CD14-positive monocyte (primary cell): ENCODE results near the gene SLC39A9. TPM values are rescaled to one million over a fixed set of nuclear protein-coding genes. Genes with fewer than 3 reads are reported as not detected.

Experiments used
- DNase-seq, 3 donors: peaks; one replicate each; pipeline ENCODE4 v3.0.0-alpha.2; 2011 to 2022
- H2AFZ ChIP-seq: 2 replicates; pipeline ENCODE4 v1.6.0; 2012; ENCODE audit warnings: mild to moderate bottlenecking, low read depth, low read length, inconsistent platforms; ENCODE audit not compliant: insufficient read depth, poor library complexity, severe bottlenecking
- H3K27ac ChIP-seq, 2 donors: 1 replicate in 1 of 2; 2 replicates in 1 of 2; pipeline ENCODE4 v1.5.1; 2012 to 2013; ENCODE audit warnings: low read length in 2 of 2, control low read depth in 1 of 2, inconsistent platforms in 1 of 2, low read depth in 1 of 2, mild to moderate bottlenecking in 1 of 2
- H3K27me3 ChIP-seq, 2 donors: one replicate each; pipeline versions ENCODE4 v1.6.0 to v1.6.1; 2011 to 2013; ENCODE audit warnings: low read length in 2 of 2; ENCODE audit not compliant: control insufficient read depth in 2 of 2, insufficient read depth in 2 of 2
- H3K36me3 ChIP-seq, 2 donors: replicated peaks in 1 of 2; 1 replicate in 1 of 2; 2 replicates in 1 of 2; pipeline versions ENCODE4 v1.5.1 to v1.6.1; 2012 to 2013; ENCODE audit warnings: low read length in 2 of 2, control low read depth in 1 of 2, inconsistent platforms in 1 of 2, mild to moderate bottlenecking in 1 of 2; ENCODE audit not compliant: insufficient read depth in 2 of 2, control insufficient read depth in 1 of 2
- H3K4me1 ChIP-seq, 2 donors: 1 replicate in 1 of 2; 2 replicates in 1 of 2; pipeline versions ENCODE4 v1.5.1 to v1.6.1; 2012 to 2013; ENCODE audit warnings: low read length in 2 of 2, control low read depth in 1 of 2, inconsistent platforms in 1 of 2, mild to moderate bottlenecking in 1 of 2, moderate library complexity in 1 of 2; ENCODE audit not compliant: insufficient read depth in 2 of 2, control insufficient read depth in 1 of 2
- H3K4me2 ChIP-seq: replicated peaks from 2 replicates; pipeline ENCODE3; 2012; ENCODE audit warnings: low read length, moderate library complexity, mild to moderate bottlenecking; ENCODE audit not compliant: poor library complexity, severe bottlenecking; ENCODE audit errors: extremely low read depth
- H3K4me3 ChIP-seq, 3 experiments: fragments of 200-600 bp in 1 of 3; sonication (generic) in 1 of 3; replicated peaks in 1 of 3; 1 replicate in 2 of 3; 2 replicates in 1 of 3; pipeline ENCODE4 v1.5.1; 2011 to 2013; ENCODE audit warnings: low read length in 3 of 3, mild to moderate bottlenecking in 3 of 3, control low read depth in 2 of 3, low read depth in 2 of 3, inconsistent platforms in 1 of 3, moderate library complexity in 1 of 3
- H3K79me2 ChIP-seq: 2 replicates; pipeline ENCODE4 v1.6.0; 2012; ENCODE audit warnings: mild to moderate bottlenecking, control low read depth, inconsistent platforms, low read length, moderate library complexity; ENCODE audit not compliant: insufficient read depth
- H3K9ac ChIP-seq: 2 replicates; pipeline ENCODE4 v1.6.0; 2017; ENCODE audit warnings: low read length, mild to moderate bottlenecking; ENCODE audit not compliant: insufficient read depth, poor library complexity, severe bottlenecking
- H3K9me3 ChIP-seq, 2 donors: replicated peaks in 1 of 2; 1 replicate in 1 of 2; 2 replicates in 1 of 2; pipeline versions ENCODE4 v1.5.1 to v1.6.1; 2012 to 2013; ENCODE audit warnings: low read length in 2 of 2, control low read depth in 1 of 2; ENCODE audit not compliant: control insufficient read depth in 1 of 2, insufficient read depth in 1 of 2
- H4K20me1 ChIP-seq: 2 replicates; pipeline ENCODE4 v1.6.0; 2012; ENCODE audit warnings: mild to moderate bottlenecking, low read length, control low read depth, moderate library complexity; ENCODE audit not compliant: insufficient read depth
- H3K27ac Mint-ChIP-seq, 7 donors: one replicate each; pipeline ENCODE4 v1.8.0; 2020; ENCODE audit warnings: mild to moderate bottlenecking in 7 of 7, mixed read lengths in 7 of 7, moderate library complexity in 6 of 7, inconsistent platforms in 2 of 7
- H3K27me3 Mint-ChIP-seq, 3 donors: one replicate each; pipeline ENCODE4 v1.8.0; 2021 to 2022; ENCODE audit warnings: low read depth in 3 of 3, mild to moderate bottlenecking in 3 of 3, mixed read lengths in 3 of 3, moderate library complexity in 3 of 3, inconsistent platforms in 1 of 3
- H3K36me3 Mint-ChIP-seq, 2 donors: one replicate each; pipeline ENCODE4 v1.8.0; 2020; ENCODE audit warnings: mixed read lengths in 2 of 2, inconsistent platforms in 1 of 2, mild to moderate bottlenecking in 1 of 2
- H3K4me1 Mint-ChIP-seq: one replicate; pipeline ENCODE4 v1.8.0; 2020; ENCODE audit warnings: mild to moderate bottlenecking, mixed read lengths
- H3K4me3 Mint-ChIP-seq, 2 donors: one replicate each; pipeline ENCODE4 v1.8.0; 2020; ENCODE audit warnings: mild to moderate bottlenecking in 2 of 2, mixed read lengths in 2 of 2, moderate library complexity in 1 of 2
- H3K9me3 Mint-ChIP-seq, 7 donors: one replicate each; pipeline ENCODE4 v1.8.0; 2020 to 2022; ENCODE audit warnings: mixed read lengths in 7 of 7, mild to moderate bottlenecking in 6 of 7, moderate library complexity in 6 of 7, inconsistent platforms in 2 of 7
- WGBS: methylation state at CpG from one replicate; pipeline ENCODE4 v1.1.5; 2013; ENCODE audit warnings: missing lambda C conversion rate; ENCODE audit not compliant: insufficient coverage; 5-methylcytosine and 5-hydroxymethylcytosine counted together
- intact Hi-C, 2 donors: fragments of 100-400 bp; cut with micrococcal nuclease; formaldehyde crosslinking; loops; one replicate each; pipeline versions ENCODE4 v1.15.0 to v1.15.1; 2023
- polyA plus RNA-seq, 3 donors: library from polyadenylated mRNA; depleted of rRNA in 1 of 3; unstranded in 2 of 3; stranded (reverse) in 1 of 3; fragments of 300-500 nt in 2 of 3; fragments of >200 nt in 1 of 3; fragmentation: Illumina TruSeq in 2 of 3; gene quantifications; 1 replicate in 2 of 3; 2 replicates in 1 of 3; pipeline ENCODE4 v1.2.3, GENCODE V29; 2012 to 2021
- TF ChIP-seq, protein P1 (sequence below): fragments of 200-600 bp; IDR thresholded peaks from one replicate; pipeline ENCODE4 v1.8.0; 2022; ENCODE audit warnings: antibody characterized with exemption, mild to moderate bottlenecking

The SLC39A9 gene
- polyA plus RNA-seq, 3 donors, result 28.6 to 44.2 (median 37.6) TPM

DNA sequence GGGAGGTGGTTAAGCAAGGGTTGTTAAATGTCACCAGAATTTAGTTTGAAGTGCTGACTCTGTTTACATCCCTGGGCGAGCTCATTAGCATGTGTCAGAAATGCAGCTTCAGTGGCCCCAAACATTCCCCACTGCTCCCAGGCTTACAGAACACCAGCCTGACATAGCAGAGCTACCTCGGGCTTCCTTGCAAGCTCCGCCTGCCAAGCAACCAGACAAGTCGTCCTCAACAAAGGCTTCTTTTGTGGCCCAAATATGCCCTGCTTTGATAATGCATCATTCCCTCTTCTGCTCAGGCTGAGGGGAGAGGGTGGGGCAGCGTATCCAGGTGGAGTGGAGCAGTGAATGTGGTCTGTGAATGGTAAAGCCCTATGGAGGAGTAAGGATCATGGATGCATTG, 28.4 kb upstream of the SLC39A9 start:
- H3K36me3 Mint-ChIP-seq, result peaks cover 14% of the 10 kb centered on the region in 2 donors
- intact Hi-C loops, result no loop called here
- Histone ChIP-seq H3K4me3 (no peak overlapping the region), H4K20me1 (no peaks in the 10 kb centered on the region), H3K4me1 (no peaks in the 10 kb centered on the region), H3K27me3 (no peaks in the 10 kb centered on the region), H3K36me3 (peaks cover 0 to 7% of the 10 kb centered on the region in 2 donors), H2AFZ (no peak overlapping the region), H3K27ac (no peak overlapping the region), H3K9me3 (no peaks in the 10 kb centered on the region), H3K4me2 (no peak overlapping the region), H3K9ac (no peak overlapping the region), H3K79me2 (no peaks in the 10 kb centered on the region)
- no peak overlapping the region for H3K27ac Mint-ChIP-seq
- DNase-seq, result no peak
- peaks cover 0 to under 1% (median under 1%) of the 10 kb centered on the region in 7 donors for H3K9me3 Mint-ChIP-seq
- H3K27me3 Mint-ChIP-seq, result peaks cover 0 to 3% (median 0%) of the 10 kb centered on the region in 3 donors
- TF ChIP-seq, protein P1, sequence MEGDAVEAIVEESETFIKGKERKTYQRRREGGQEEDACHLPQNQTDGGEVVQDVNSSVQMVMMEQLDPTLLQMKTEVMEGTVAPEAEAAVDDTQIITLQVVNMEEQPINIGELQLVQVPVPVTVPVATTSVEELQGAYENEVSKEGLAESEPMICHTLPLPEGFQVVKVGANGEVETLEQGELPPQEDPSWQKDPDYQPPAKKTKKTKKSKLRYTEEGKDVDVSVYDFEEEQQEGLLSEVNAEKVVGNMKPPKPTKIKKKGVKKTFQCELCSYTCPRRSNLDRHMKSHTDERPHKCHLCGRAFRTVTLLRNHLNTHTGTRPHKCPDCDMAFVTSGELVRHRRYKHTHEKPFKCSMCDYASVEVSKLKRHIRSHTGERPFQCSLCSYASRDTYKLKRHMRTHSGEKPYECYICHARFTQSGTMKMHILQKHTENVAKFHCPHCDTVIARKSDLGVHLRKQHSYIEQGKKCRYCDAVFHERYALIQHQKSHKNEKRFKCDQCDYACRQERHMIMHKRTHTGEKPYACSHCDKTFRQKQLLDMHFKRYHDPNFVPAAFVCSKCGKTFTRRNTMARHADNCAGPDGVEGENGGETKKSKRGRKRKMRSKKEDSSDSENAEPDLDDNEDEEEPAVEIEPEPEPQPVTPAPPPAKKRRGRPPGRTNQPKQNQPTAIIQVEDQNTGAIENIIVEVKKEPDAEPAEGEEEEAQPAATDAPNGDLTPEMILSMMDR, result no peak
- WGBS, result 57% methylated on average over 1 of the region's 5 CpGs
- no peaks in the 10 kb centered on the region for H3K4me1 Mint-ChIP-seq
- H3K4me3 Mint-ChIP-seq, result no peak overlapping the region

DNA sequence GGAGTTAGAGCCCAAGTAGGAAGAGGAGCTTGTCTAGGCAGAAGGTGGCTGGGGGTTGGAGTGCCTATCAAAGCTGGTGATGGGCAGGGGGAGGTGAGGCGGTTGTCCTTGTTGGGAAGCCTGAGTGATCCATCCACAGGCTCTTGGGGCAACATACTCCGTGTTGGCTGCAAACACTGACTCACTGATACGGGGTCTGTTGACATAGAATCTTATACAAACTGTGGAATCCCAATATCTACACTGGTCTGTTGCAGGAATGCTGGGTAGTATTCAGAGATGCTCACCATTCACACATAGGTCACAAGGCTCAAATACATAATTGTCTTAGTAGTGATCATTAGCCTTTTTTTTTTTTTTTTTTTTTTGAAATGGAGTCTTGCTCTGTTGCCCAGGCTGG, 26.3 kb upstream of the SLC39A9 start:
- intact Hi-C loops, result no loop called here
- peaks cover 12% of the 10 kb centered on the region for H3K4me1 Mint-ChIP-seq
- TF ChIP-seq, protein P1, result no peak

More for the DNA sequence above, 26.3 kb upstream of the SLC39A9 start:
- Mint-ChIP-seq H3K27ac (no peak overlapping the region), H3K36me3 (peaks cover 25 to 27% of the 10 kb centered on the region in 2 donors), H3K9me3 (peaks cover 0 to 9% (median 5%) of the 10 kb centered on the region in 7 donors), H3K4me3 (no peak overlapping the region), H3K27me3 (no peaks in the 10 kb centered on the region)
- H3K9me3 ChIP-seq, result no peaks in the 10 kb centered on the region
- H3K79me2 ChIP-seq, result no peaks in the 10 kb centered on the region
- no peak for DNase-seq
- H3K4me1 ChIP-seq, result peaks cover 14 to 17% of the 10 kb centered on the region in 2 donors
- H3K27ac ChIP-seq, result no peak overlapping the region
- H3K36me3 ChIP-seq, result peaks cover 2 to 11% of the 10 kb centered on the region in 2 donors
- no peak overlapping the region for H2AFZ ChIP-seq
- no peak overlapping the region for H3K9ac ChIP-seq
- H3K4me2 ChIP-seq, result no peak overlapping the region
- H4K20me1 ChIP-seq, result no peaks in the 10 kb centered on the region
- WGBS, result no CpG with 5 or more reads among the region's 3 CpGs
- no peak overlapping the region for H3K4me3 ChIP-seq
- H3K27me3 ChIP-seq, result no peaks in the 10 kb centered on the region
